Measurements from ENCODE around the gene EXT2. TPM values are rescaled to one million over a fixed set of nuclear protein-coding genes. Genes with fewer than 3 reads are reported as not detected.

EXT2 gene
- total and polyA plus RNA-seq, 2 donors (not counting 1 experiment from before 2014, with no cell fraction given) = 114 to 177 TPM

DNA sequence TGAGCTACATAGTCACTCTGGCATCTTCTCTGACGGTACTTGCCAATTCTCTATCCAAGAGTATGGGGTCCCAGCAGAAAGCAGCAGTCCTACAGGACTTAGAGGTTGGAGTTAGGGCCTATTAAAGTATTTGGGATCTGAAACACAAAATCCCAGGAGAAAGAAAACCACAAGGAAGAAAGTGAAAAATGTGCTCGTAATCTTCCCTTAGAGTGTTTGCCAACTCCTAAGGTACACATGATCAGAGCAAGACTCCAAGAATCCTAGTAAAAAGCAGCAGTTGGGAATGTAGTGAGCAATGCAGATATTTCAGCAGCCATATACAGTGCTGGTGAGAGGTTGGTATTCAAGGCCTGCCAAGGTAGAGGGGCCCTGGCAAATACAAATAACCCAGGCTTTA, 71.6 kb downstream of the EXT2 start:
- Histone ChIP-seq H3K9me3 (ENCODE audit: control insufficient read depth, insufficient read depth, low read depth, low read length) (no peaks in the 10 kb centered on the region), H3K4me3 (replicated peaks in 1 of 4; ENCODE audit: control extremely low read depth in 1 of 4, insufficient read depth in 1 of 4, low read depth in 3 of 4, low read length in 4 of 4) (no peak overlapping the region), H3K27me3 (ENCODE audit: control insufficient read depth, insufficient read depth, low read length) (no peaks in the 10 kb centered on the region), H4K20me1 (ENCODE audit: control insufficient read depth, extremely low read depth, insufficient read depth, low read length) (no peaks in the 10 kb centered on the region), H2AFZ (ENCODE audit: low read length) (no peak overlapping the region), H3K36me3 (ENCODE audit: control insufficient read depth, insufficient read depth, low read length) (no peaks in the 10 kb centered on the region), H3K4me2 (ENCODE audit: extremely low read depth, insufficient read depth, low read length) (no peak overlapping the region), H3K4me1 (ENCODE audit: control insufficient read depth, extremely low read depth, insufficient read depth, low read length) (no peaks in the 10 kb centered on the region), H3K79me2 (ENCODE audit: control insufficient read depth, insufficient read depth, low read length) (no peaks in the 10 kb centered on the region), H3K27ac (ENCODE audit: insufficient read depth, low read length) (no peak overlapping the region), H3K9ac (ENCODE audit: insufficient read depth, low read length) (no peak overlapping the region)
- DNase-seq (ENCODE audit: low read depth in 2 of 2) = peak in 1 of 2 donors; percentile 30
- no peak for TF ChIP-seq CTCF (conservative IDR thresholded peaks at IDR 0.05 in 1 of 2, IDR thresholded peaks at IDR 0.05 in 1 of 2; ENCODE audit: low read depth in 1 of 2, low read length in 2 of 2)
- no peak for TF ChIP-seq EZH2 (IDR thresholded peaks at IDR 0.05; ENCODE audit: low read length, missing control alignments)

GRCh38 chr11:44171518-44171917, 76.0 kb downstream of the EXT2 start:
- Histone ChIP-seq H4K20me1 (ENCODE audit: control insufficient read depth, extremely low read depth, insufficient read depth, low read length) (no peaks in the 10 kb centered on the region), H3K9ac (ENCODE audit: insufficient read depth, low read length) (no peak overlapping the region), H2AFZ (ENCODE audit: low read length) (no peak overlapping the region), H3K27me3 (ENCODE audit: control insufficient read depth, insufficient read depth, low read length) (no peaks in the 10 kb centered on the region), H3K4me1 (ENCODE audit: control insufficient read depth, extremely low read depth, insufficient read depth, low read length) (no peaks in the 10 kb centered on the region), H3K36me3 (ENCODE audit: control insufficient read depth, insufficient read depth, low read length) (no peaks in the 10 kb centered on the region), H3K9me3 (ENCODE audit: control insufficient read depth, insufficient read depth, low read depth, low read length) (no peaks in the 10 kb centered on the region), H3K79me2 (ENCODE audit: control insufficient read depth, insufficient read depth, low read length) (no peaks in the 10 kb centered on the region), H3K4me3 (replicated peaks in 1 of 4; ENCODE audit: control extremely low read depth in 1 of 4, insufficient read depth in 1 of 4, low read depth in 3 of 4, low read length in 4 of 4) (no peak overlapping the region), H3K27ac (ENCODE audit: insufficient read depth, low read length) (no peak overlapping the region), H3K4me2 (ENCODE audit: extremely low read depth, insufficient read depth, low read length) (no peak overlapping the region)
- no peak for TF ChIP-seq EZH2 (IDR thresholded peaks at IDR 0.05; ENCODE audit: low read length, missing control alignments)
- no peak for TF ChIP-seq CTCF (conservative IDR thresholded peaks at IDR 0.05 in 1 of 2, IDR thresholded peaks at IDR 0.05 in 1 of 2; ENCODE audit: low read depth in 1 of 2, low read length in 2 of 2)
- peak in 1 of 2 donors; percentile 73 for DNase-seq (ENCODE audit: low read depth in 2 of 2)

GRCh38 chr11:44172966-44173365, 77.5 kb downstream of the EXT2 start:
- H2AFZ ChIP-seq (ENCODE audit: low read length) = no peak overlapping the region
- DNase-seq (ENCODE audit: low read depth in 2 of 2) = no peak
- no peaks in the 10 kb centered on the region for H4K20me1 ChIP-seq (ENCODE audit: control insufficient read depth, extremely low read depth, insufficient read depth, low read length)
- H3K36me3 ChIP-seq (ENCODE audit: control insufficient read depth, insufficient read depth, low read length) = no peaks in the 10 kb centered on the region
- no peaks in the 10 kb centered on the region for H3K79me2 ChIP-seq (ENCODE audit: control insufficient read depth, insufficient read depth, low read length)
- TF ChIP-seq CTCF (conservative IDR thresholded peaks at IDR 0.05 in 1 of 2, IDR thresholded peaks at IDR 0.05 in 1 of 2; ENCODE audit: low read depth in 1 of 2, low read length in 2 of 2) (no peak), EZH2 (IDR thresholded peaks at IDR 0.05; ENCODE audit: low read length, missing control alignments) (no peak)
- H3K4me2 ChIP-seq (ENCODE audit: extremely low read depth, insufficient read depth, low read length) = no peak overlapping the region
- H3K4me1 ChIP-seq (ENCODE audit: control insufficient read depth, extremely low read depth, insufficient read depth, low read length) = no peaks in the 10 kb centered on the region
- H3K9ac ChIP-seq (ENCODE audit: insufficient read depth, low read length) = no peak overlapping the region
- no peak overlapping the region for H3K4me3 ChIP-seq (replicated peaks in 1 of 4; ENCODE audit: control extremely low read depth in 1 of 4, insufficient read depth in 1 of 4, low read depth in 3 of 4, low read length in 4 of 4)
- no peak overlapping the region for H3K27ac ChIP-seq (ENCODE audit: insufficient read depth, low read length)
- no peaks in the 10 kb centered on the region for H3K27me3 ChIP-seq (ENCODE audit: control insufficient read depth, insufficient read depth, low read length)
- no peaks in the 10 kb centered on the region for H3K9me3 ChIP-seq (ENCODE audit: control insufficient read depth, insufficient read depth, low read depth, low read length)
